Choroid plexus epithelial cell (primary cell): ENCODE data around the gene FICD.
"Not testable (repeated sequence)": the region's sequence is repeated elsewhere in the genome, so short reads cannot be mapped to it uniquely, and the experiment has no call there.

Source experiments
- DNase-seq: peaks from one replicate; pipeline ENCODE4 v3.0.0-alpha.2; 2010; ENCODE audit warnings: low read depth
- H3K4me3 ChIP-seq: 2 replicates; pipeline ENCODE4 v1.5.1; 2011; ENCODE audit warnings: low read depth, mild to moderate bottlenecking, control low read depth, low read length, moderate library complexity
- CTCF ChIP-seq: conservative IDR thresholded peaks from 2 replicates; pipeline ENCODE4 v1.5.1; 2011; ENCODE audit warnings: low read depth, mild to moderate bottlenecking, control low read depth, inconsistent platforms, low read length, moderate library complexity

The FICD gene

GRCh38 chr12:108484845-108485244 lies 30.2 kb upstream of the FICD start:
- no peak overlapping the region for H3K4me3 ChIP-seq
- no peak for TF ChIP-seq CTCF
- DNase-seq, result no peak

GRCh38 chr12:108485371-108485770 lies 29.7 kb upstream of the FICD start:
- not testable (repeated sequence) for H3K4me3 ChIP-seq, DNase-seq

GRCh38 chr12:108487029-108487428 lies 28.0 kb upstream of the FICD start:
- DNase-seq, H3K4me3 ChIP-seq: not testable (repeated sequence)

- no peak for TF ChIP-seq CTCF
- DNase-seq, result no peak
- no peak overlapping the region for H3K4me3 ChIP-seq
These were observed 23.8 kb upstream of the FICD start for GRCh38 chr12:108491256-108491655.

- peak; percentile 84 for TF ChIP-seq CTCF
- DNase-seq, result peak; percentile 74
- H3K4me3 ChIP-seq, result no peak overlapping the region
These were observed 20.0 kb upstream of the FICD start for GRCh38 chr12:108495054-108495453.

- H3K4me3 ChIP-seq, result no peak overlapping the region
These were observed 19.1 kb upstream of the FICD start for GRCh38 chr12:108495823-108496579.

GRCh38 chr12:108498136-108498535 lies 16.9 kb upstream of the FICD start:
- H3K4me3 ChIP-seq, result no peak overlapping the region
- DNase-seq, result no peak
- TF ChIP-seq CTCF, result no peak

More at GRCh38 chr12:108495823-108496579, 19.1 kb upstream of the FICD start:
- no peak for DNase-seq
- no peak for TF ChIP-seq CTCF

GRCh38 chr12:108502922-108503321 lies 12.2 kb upstream of the FICD start:
- TF ChIP-seq CTCF, result no peak
- DNase-seq, result no peak
- no peak overlapping the region for H3K4me3 ChIP-seq
